NCI-H128 (cell line): ENCODE measurements around the gene SCGB1C1.
"Not testable (repeated sequence)": the region's sequence is repeated elsewhere in the genome, so short reads cannot be mapped to it uniquely, and the experiment has no call there.

Experiments
- DNase-seq: peaks from one replicate; lab custom pipeline; 2025; ENCODE audit not compliant: unreplicated experiment; lab: John Stamatoyannopoulos, UW

The SCGB1C1 gene

DNA sequence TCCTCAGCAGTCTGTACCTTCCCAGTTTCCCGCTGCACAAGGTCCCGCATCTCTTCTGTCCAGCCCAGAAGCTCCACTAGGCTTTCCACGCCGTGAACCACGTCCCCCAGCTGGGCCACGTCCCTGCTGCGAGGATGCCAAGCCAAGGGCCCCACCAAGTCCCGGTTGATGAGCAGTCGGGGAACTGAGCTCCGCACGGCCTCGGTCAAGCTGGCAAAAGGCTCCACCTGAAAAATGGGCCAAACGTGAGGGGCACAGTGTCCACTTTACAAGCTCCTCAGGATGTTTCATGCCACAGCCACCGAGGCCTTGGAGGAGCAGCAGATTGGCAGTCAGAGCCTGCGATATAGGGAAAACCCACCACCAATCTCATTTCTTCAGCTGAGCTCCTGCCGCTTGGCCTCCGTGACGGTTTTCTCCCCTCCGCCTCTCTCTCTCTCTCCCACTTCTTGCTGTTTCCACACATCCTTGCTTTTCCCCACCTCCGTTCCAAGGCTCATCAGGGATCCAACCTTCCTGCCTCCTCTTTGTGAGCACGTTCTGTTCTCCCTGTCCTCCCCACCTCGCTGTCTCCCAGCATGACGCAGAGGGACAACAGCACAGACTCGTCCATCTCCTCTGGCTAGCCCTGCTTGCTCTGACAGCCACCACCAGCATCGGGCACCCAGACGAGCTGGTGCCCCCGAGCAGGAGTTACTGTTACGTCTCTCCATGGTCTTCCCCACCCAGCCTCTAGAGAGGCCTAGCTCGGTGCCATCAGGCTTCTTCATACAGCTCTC, 26.1 kb downstream of the SCGB1C1 start:
- no peak for DNase-seq

DNA sequence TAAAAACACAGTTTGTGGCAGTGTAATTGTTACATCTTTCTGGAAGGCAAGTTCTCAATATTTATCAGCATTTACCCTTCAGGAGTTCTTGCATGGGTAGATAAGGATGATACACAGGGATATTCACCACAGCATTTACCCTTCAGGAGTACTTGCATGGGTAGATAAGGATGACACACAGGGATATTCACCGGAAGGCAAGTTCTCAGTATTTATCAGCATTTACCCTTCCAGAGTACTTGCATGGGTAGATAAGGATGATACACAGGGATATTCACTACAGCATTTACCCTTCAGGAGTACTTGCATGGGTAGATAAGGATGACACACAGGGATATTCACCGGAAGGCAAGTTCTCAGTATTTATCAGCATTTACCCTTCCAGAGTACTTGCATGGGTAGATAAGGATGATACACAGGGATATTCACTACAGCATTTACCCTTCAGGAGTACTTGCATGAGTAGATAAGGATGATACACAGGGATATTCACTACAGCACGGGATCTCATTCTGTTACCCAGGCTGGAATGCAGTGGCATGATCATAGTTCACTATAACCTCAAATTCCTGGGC, 27.9 kb downstream of the SCGB1C1 start:
- not testable (repeated sequence) for DNase-seq

DNA sequence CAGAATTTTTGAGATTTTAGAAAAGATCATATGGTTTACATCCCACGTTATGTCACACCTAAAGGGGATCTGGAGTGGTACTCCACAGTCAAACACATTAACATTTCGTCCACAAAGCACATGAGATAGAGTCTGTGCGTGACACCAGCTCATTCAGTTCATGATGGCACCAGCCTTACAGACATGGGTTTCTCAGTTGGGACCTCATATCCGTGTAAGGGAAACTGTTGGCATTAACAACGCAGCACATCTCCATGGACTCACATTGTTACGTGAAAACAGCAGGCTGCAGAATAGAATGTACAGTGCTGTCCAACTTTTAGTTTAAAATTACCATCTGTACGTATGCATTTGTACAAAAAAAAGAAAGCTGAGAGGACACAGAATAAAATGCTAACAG, 28.7 kb downstream of the SCGB1C1 start:
- no peak for DNase-seq

DNA sequence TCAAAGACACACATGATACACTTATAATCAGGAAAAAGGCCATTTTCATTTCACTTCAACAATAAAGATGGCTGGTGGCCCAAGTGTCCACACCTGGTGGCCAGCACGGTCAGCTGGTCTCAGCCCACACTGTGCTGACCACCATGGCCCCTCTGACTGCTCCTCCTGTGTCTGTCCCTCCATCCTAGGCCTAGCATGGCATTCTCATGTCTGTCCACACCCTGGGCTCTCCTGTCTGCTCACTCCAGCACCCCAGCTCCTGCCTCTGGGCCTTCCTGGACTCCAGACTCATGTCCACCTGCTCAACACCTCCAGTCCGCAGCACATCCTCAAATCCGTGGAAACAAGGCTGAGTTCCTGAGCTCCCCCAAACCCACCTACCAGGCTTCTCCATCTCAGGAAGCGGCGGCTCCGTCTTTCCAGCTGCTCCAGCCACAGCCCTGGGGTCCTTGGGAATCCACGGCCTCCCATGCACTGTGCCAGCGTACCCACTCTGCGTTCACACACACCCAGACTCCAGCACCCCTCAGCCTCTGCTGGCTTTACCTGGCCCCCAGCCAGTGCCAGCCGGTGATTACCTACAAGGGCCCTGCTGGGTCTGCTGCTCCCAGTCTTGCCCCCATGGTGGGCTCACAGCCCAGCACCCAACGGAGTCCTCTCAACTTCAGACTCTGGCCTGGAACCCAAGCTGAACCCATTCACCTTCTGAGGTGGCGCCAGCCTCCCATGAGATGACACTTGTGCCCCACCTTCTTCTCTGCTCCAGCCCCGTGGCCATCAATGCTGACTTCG, 29.3 kb downstream of the SCGB1C1 start:
- no peak for DNase-seq

DNA sequence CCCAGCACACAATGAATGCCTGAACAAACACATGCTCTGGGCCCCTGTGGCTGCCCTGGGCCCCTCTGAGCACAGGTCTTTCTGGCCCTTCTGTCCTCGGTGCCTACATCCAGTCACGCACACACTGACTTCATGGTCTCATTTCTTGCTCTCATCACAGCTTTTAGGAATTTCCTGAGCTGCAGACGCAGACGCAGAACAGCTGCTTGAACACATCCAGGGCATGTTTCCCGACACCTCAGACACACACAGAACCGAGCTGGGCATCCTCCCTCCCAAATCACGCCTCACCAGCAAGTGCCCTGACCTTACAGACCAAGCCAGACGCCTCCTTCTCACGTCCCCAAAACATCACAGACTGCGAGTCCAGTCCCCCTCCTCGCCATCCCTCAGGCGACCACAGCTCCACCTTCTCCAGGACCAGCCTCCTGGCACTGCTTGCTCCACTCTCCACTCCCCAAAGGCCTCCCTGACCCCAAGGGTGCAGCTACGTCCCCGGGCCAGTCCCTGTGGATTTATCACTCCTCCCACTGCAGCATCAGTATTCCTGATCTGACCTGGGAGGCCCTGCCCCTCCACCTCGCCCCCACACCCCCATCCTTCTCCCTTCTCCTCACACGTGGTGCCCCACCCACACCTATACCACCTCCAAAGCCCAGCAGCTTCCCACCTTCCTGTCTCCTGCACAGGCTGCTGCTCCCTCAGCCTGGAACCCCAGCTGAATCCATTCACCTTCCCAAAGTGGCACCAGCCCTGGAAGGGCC, 30.3 kb downstream of the SCGB1C1 start:
- DNase-seq, result no peak

DNA sequence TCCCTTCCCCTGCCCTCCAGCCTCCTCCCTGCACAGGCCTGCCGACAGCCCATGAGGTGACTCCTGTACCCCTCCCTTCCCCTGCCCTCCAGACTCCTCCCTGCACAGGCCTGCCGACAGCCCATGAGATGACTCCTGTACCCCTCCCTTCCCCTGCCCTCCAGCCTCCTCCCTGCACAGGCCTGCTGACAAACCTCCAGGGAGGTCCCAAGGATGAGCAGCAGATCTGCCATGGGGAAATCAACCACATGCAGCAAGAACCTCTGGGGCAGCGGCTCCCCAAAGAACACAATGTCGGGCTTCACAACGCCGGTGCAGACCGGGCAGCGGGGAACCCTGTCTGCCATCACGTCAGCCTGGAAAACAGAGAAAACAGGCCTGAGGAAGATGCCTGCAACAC, 31.0 kb downstream of the SCGB1C1 start:
- DNase-seq, result no peak

DNA sequence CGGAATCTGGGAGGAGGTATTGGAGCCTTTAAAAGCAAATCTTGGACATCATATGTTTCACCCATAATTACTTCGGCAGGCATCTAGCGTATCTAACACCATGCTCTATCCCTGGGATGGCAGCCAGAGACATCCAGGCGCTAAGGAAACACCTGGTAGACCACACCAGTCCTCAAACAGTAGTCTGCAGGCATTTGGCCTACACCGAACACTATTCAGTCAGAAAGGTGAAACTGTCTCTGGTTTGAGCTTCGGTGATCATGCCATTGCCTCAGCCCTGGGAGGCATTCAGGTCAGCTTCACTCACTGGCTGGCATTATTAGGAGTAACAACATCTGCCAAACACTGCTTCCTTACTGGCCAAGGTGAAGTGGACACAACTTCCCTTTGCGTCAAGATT, 31.5 kb downstream of the SCGB1C1 start:
- no peak for DNase-seq

DNA sequence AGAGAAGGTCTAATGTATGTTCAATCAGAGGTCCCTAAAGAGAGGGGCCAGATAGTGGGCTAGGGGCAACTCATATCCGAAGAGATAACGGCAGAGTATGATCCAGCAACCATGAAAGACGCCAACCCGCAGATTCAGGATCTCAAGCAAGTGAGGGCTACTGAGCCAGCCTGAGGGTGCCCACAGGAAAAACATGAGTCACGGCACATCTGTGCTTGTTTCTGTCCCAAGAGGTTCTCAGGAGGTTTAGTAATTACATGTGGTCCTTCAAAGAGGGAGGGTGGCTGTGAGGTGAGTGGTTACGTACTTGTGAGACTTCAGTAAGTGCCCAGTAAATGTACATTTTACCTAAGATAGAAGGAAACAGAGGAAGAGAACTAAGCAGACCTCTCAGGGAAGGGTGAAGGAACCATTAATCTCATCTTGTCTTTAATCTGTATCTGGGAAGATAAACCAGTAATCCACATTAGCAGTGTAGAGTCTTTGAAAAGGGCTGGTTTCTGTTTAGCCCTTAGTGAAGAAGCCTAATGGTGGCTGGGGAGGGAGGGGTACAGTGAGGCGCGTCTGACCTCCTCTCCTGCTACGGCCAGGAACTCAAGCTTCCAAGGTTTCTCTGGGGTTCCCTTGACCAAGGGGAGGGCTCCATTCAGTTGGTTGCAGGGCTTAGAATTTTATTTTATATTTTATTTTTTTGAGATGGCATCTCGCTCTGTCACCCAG, 33.0 kb downstream of the SCGB1C1 start:
- no peak for DNase-seq

DNA sequence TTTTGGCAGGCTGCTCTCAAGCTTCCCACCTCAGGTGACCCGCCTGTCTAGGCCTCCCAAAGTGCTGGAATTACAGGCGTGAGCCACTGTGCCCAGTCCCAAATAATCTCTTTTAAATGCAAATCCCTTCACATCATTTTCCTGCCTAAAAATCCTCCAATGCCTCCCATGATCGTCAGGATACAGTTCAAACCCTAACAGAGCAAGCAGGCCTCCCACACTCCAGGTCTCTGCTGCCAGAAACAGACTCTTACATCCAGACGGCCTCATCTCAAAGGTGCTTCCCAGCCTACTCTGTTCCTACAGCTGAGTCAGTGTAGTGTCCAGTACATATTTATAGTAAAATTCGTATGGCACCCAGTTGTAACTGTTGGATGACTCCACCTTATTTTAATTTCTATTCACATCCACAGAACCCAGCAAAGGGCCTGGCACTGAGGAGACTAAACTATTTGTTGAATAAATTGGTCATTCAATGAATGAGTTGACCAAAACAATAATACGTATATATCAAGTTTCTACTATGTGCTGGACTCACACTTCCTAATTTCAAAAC, 35.0 kb downstream of the SCGB1C1 start:
- no peak for DNase-seq

DNA sequence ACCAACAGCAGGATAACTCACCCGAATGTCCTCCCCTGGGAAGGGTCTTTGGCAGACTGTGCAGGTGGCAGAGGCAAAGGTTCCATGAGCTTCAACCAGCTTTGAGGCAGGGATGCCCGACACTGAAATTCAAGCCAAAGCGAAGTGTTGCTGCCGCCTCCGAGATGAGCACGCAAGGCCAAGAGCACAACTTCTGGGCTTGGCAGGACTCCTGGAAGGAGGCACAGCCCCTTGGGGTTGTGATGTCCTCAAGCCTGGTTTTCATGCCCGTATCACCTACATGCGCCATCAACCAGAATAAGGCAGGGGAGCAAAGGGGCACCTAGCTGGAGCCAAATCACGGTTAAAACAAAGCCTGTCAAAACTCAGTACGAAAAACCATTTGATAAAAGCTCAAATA, 37.6 kb downstream of the SCGB1C1 start:
- DNase-seq, result no peak

DNA sequence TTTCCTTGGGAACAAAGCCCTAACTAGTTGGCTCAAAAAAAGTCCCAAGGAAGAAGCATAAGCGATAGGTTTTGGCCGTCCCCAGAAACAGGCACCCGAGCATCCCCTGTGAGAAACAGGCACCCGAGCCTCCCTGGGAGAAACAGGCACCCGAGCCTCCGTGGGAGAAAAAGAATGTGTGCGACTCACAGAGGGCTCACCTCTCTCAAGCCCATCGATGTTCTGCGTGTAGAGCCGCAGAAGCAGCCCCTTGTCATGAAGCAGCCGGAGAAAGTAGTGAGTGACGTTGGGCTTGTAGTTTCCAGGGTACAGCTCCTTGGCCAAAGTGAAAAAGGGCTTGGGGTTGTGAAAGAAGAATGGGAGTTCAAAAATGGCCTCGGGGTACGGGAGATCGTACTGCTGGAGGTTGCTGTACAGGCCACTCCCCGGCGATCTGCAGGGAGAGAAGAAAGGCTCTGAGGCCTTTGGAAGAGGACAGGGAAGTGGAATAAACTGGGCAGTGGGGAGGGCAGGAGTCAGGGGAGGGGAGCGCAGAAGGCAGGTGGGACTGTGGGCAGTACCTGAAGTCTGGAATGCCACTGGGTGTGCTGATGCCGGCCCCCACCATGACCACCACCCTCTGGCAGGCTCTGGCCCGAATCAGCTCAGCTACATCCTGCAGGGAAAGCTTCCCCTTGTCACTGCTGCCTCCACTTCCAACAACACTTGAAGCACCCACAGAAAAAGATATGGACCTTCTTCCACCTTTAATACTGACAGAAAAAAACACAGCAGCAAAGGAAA, 40.1 kb downstream of the SCGB1C1 start:
- DNase-seq, result no peak

DNA sequence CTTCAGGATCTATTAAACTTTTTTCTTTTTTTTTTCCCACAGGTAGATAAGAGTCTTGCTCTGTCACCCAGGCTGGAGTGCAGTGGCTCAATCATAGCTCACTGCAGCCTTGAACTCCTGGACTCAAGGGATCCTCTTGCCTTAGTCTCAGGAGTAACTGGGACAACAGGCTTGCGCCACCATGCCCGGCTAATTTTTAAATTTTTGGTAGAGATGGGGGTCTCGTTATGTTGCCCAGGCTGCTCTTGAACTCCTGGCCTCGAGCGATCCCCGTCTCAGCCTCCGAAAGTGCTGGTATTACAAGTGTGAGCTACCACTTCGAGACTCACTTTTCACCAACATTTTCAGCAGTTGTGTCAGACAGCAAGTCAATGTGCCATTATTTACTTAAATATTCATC, 42.3 kb downstream of the SCGB1C1 start:
- DNase-seq, result no peak

DNA sequence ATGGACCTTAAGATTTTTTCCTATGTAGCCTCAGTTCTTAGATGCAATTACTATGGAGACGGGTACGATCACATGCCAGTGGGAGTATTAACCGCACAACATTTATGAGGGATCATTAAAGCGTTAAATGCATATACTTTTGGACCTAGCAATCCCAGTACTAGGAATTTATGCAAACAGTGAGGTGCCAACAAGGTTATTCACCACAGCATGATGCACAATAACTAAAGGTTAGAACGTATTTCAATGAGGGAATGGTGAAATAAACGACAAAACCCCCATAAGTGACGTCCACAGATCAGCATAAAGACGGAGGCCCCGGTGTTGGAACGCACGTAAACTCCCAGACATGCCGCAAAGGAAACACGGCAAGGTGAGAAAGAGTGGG, 42.7 kb downstream of the SCGB1C1 start:
- DNase-seq, result no peak

DNA sequence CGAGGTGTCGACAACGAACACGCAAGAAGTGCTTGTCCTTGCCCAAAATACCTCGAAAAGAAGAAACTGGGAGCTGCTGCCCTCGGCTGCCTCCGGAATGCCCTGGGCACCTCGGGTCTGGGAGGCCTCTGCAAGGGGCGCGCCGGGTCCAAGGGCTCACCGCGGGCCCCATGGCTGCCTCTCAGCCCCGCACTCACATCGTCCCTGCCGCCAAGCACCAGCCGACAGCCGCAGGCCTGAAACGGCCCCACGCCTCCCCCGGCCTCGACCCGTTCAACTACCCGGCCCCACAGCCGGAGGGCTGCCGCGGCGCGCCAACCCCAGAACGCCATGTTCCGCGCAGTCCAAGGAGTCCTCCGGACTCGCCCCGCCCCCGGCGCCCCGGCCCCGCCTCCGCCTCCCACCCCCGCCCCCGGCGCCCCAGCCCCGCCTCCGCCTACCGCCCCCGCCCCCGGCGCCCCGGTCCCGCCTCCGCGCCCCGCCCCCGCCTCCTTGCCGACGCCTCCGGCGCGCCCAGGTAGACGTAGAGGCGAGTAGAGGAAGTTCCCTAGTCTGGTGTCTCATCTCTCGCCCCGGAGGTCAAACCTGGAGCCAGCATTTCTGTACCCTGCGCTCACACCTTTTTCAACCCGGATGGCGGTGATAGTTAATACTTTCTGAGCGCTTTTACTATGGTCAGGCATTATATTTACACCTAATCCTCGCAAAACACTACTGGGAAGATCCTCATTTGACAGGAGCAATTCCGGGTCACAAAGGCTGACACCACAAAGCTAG, 43.3 kb downstream of the SCGB1C1 start, which contains the start of gene SIRT3:
TSS of gene SIRT3 (minus strand) at position 346 of the 777 bp plus-strand sequence. CDS start at position 332, 14 bp downstream.
- DNase-seq, result peak; percentile 36

DNA sequence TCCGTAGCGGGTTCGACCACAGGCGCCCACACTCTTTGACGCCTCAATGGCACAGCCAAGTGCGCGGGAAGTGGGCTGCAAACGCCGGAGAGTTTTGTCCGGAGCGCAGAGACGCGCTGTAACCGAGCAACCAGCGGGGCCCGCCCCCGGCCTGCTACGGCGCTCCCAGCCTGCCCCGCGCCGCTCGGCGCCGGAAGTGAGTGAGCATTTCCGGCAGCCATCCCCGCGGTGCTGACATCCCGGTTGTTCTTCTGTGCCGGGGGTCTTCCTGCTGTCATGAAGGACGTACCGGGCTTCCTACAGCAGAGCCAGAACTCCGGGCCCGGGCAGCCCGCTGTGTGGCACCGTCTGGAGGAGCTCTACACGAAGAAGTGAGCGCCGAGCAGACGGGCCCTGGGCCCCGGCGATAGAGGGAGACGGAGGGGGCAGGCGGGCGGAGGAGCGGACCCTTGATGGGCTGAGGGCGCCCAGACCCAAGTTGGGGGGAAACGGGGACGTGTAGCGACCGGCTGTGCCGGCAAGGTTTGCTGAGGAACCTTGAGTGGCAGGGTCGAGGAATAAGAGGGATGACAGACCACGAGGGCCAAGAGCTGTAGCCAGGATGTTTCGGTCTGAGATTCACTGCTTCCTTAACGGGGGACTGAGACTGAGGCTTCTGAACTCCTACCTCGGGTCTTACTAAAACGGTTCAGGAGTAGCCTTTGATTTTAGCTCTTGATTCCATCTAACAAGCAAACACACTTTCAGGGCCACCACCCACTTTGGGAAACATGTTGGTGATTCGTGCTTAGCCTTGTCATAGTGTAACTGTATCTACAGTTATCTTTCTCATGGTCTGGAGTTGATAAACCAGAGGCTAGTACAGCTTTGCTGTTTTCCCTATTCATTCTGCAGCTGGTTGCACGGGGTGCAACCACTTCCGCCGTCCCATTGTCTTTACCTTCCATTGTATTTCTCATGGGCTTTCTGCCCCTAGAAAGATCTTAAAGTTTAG, 44.2 kb downstream of the SCGB1C1 start, which contains the start of gene PSMD13:
TSS of gene PSMD13 (plus strand) at position 203 of the 994 bp plus-strand sequence. CDS start at position 277, 74 bp downstream.
- peak; percentile 52 for DNase-seq

DNA sequence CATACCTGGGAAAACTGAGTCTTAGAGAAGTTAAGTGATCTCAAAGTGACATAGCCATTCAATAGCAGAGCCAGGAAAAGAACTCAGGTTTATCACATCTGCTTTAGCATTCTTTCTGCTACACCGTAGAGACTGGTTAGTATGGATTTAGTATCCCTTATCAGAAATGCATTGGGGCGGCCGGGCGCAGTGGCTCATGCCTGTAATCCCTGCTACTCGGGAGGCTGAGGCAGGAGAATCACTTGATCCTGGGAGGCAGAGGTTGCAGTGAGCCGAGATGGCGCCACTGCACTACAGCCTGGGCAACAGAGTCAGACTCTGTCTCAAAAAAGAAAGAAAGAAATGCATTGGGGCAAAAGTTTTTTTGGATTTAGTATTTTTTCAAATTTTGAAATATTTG, 45.5 kb downstream of the SCGB1C1 start:
- not testable (repeated sequence) for DNase-seq

DNA sequence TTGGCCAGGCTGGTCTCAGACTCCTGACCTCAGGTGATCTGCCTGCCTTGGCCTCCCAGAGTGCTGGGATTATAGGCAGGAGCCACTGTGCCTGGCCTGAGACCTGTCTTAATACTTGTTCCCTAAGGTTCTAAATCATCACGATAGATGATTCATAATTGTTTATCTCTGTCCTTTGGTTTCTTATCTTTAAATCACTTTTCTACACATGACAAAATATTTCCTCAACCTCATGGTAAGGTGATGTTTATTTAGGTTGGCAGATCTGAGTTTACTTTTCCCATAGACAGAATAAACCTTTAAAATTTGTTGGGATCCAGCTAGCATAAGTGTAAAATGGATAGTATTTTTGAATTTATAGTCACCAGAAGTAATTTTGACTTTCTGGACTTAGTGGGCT, 47.4 kb downstream of the SCGB1C1 start:
- DNase-seq, result no peak
